ENCODE data around the gene HCN4. TPM values are rescaled to one million over a fixed set of nuclear protein-coding genes. Genes with fewer than 3 reads are reported as not detected.

Gene HCN4
- total and polyA plus RNA-seq, 2 experiments from 2014 or later, result 2.4 to 10.6 TPM

- Histone ChIP-seq H3K79me2 (replicated peaks; ENCODE audit: insufficient read depth) (no peaks in the 10 kb centered on the region), H3F3A (replicated peaks; ENCODE audit: low read depth) (no peaks in the 10 kb centered on the region), H3K9me2 (ENCODE audit: insufficient read depth) (no peaks in the 10 kb centered on the region), H2AFZ (no peak overlapping the region), H3K4me2 (no peak overlapping the region), H3K4me1 (ENCODE audit: insufficient read depth) (no peaks in the 10 kb centered on the region), H3K36me3 (ENCODE audit: insufficient read depth) (no peaks in the 10 kb centered on the region), H3K27me3 (ENCODE audit: insufficient read depth) (no peaks in the 10 kb centered on the region), H3K4me3 (no peak overlapping the region), H4K20me1 (replicated peaks; ENCODE audit: insufficient read depth) (no peaks in the 10 kb centered on the region; the same call in none of the 2 replicates), H3K27ac (ENCODE audit: low read depth) (no peak overlapping the region)
- peaks cover 3% of the 10 kb centered on the region; the same call in 1 of the 3 replicates for H3K4me1 Mint-ChIP-seq
- H3K4me3 Mint-ChIP-seq, result no peak overlapping the region
- no peaks in the 10 kb centered on the region; the same call in 1 of the 3 replicates for H3K36me3 Mint-ChIP-seq (ENCODE audit: low read depth)
- no peaks in the 10 kb centered on the region for H3K9me3 Mint-ChIP-seq
- H3K27me3 Mint-ChIP-seq (ENCODE audit: insufficient read depth, low read depth, poor library complexity), result no peaks in the 10 kb centered on the region
- DNase-seq (ENCODE audit: low spot score) (no peak), ATAC-seq (no peak)
- TF ChIP-seq EZH2phosphoT487 (IDR thresholded peaks at IDR 0.05; ENCODE audit: unreplicated experiment) (no peak), NANOG (IDR thresholded peaks at IDR 0.05; ENCODE audit: borderline replicate concordance) (no peak), STAT1 (IDR thresholded peaks at IDR 0.05; ENCODE audit: unreplicated experiment) (no peak), REST (IDR thresholded peaks at IDR 0.05; ENCODE audit: unreplicated experiment) (no peak), ZNF462 (CRISPR knock-in tag; IDR thresholded peaks at IDR 0.05) (no peak), EZH2 (IDR thresholded peaks at IDR 0.05; ENCODE audit: low read depth, unreplicated experiment) (no peak), JUNB (IDR thresholded peaks at IDR 0.05; ENCODE audit: unreplicated experiment) (no peak), CREB1 (CRISPR knock-in tag; IDR thresholded peaks at IDR 0.05; ENCODE audit: low read depth) (no peak), POLR2AphosphoS5 (IDR thresholded peaks at IDR 0.05; ENCODE audit: low read depth) (no peak), CTCF (conservative IDR thresholded peaks at IDR 0.05; ENCODE audit: low read depth in 2 of 2) (no peak), ZNF114 (CRISPR knock-in tag; IDR thresholded peaks at IDR 0.05) (no peak), ZNF331 (CRISPR knock-in tag; IDR thresholded peaks at IDR 0.05; ENCODE audit: low read depth) (no peak), ETS1 (IDR thresholded peaks at IDR 0.05) (no peak)
- H3K27ac Mint-ChIP-seq, result no peak overlapping the region
Observed at GRCh38 chr15:73336756-73337155, 32.0 kb downstream of the HCN4 start.

Data from GM23338 (cell line).